ENCODE results near the gene KPTN. TPM values are rescaled to one million over a fixed set of nuclear protein-coding genes. Genes with fewer than 3 reads are reported as not detected.

The KPTN gene
- total RNA-seq, 6 donors from 2014 or later: 3.5 to 15.8 (median 7.4) TPM

DNA sequence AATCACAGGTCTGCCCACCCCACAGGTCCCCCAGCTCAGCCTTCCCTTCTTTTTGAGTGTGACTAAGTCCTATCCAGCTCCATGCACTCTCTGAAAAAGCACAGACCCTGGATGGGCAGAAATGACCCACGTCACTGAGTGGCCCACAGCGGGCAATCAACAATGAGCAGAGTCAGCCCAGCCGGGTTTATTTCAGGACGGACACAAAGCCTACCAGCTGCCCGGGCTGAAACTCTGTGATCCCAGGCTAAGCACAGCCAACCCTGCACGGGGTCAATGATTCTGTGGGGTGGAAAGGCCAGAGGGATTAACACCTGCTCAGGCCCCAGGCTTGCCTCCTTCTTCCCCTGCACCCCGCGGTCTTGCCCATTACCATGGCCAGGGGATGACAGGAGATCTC lies 22.4 kb upstream of the KPTN start:
- WGBS, 2 donors: 83 to 96% methylated on average over 5 to 6 of the region's 8 CpGs
- Histone ChIP-seq H3K4me3 (no peak overlapping the region), H3K27ac (no peak overlapping the region), H3K36me3 (peaks cover 0 to 51% (median 26%) of the 10 kb centered on the region in 4 donors), H3K27me3 (no peaks in the 10 kb centered on the region), H3K4me1 (peaks cover 47 to 54% (median 48%) of the 10 kb centered on the region in 4 donors), H3K9me3 (no peaks in the 10 kb centered on the region)
- ATAC-seq (ENCODE audit: low FRiP score in 2 of 2) (no peak), DNase-seq (no peak)
- TF ChIP-seq POLR2A (IDR thresholded peaks at IDR 0.05) (no peak), POLR2AphosphoS5 (IDR thresholded peaks at IDR 0.05) (no peak), EP300 (IDR thresholded peaks at IDR 0.05) (no peak)
- TF ChIP-seq, protein P1, sequence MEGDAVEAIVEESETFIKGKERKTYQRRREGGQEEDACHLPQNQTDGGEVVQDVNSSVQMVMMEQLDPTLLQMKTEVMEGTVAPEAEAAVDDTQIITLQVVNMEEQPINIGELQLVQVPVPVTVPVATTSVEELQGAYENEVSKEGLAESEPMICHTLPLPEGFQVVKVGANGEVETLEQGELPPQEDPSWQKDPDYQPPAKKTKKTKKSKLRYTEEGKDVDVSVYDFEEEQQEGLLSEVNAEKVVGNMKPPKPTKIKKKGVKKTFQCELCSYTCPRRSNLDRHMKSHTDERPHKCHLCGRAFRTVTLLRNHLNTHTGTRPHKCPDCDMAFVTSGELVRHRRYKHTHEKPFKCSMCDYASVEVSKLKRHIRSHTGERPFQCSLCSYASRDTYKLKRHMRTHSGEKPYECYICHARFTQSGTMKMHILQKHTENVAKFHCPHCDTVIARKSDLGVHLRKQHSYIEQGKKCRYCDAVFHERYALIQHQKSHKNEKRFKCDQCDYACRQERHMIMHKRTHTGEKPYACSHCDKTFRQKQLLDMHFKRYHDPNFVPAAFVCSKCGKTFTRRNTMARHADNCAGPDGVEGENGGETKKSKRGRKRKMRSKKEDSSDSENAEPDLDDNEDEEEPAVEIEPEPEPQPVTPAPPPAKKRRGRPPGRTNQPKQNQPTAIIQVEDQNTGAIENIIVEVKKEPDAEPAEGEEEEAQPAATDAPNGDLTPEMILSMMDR (IDR thresholded peaks at IDR 0.05): no peak

DNA sequence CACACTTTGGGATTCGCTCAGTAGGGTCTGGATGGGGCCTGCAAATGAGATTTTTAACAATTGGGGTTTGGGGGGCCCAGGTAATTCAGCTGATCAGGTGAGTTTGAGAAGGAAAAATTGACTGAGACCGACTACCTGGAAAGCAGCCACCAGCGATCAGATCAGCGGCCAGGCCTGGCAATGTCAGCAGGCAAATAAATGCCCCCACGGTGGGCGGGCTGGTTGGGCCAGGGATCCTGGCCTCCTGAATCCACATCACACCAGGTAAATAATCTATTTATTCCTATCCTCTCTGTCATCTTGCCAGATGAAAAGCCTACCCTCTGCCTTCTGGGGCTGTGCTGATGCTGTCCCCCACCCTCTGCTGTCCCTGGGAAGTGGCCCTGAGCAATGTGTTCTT lies 21.5 kb upstream of the KPTN start:
- 94 to 98% methylated on average over 6 of the region's 6 CpGs for WGBS, 2 donors
- Histone ChIP-seq H3K27ac (no peak overlapping the region), H3K4me3 (no peak overlapping the region), H3K36me3 (peaks cover 0 to 58% (median 35%) of the 10 kb centered on the region in 4 donors), H3K4me1 (peaks cover 37 to 44% (median 38%) of the 10 kb centered on the region in 4 donors), H3K9me3 (no peaks in the 10 kb centered on the region), H3K27me3 (no peaks in the 10 kb centered on the region)
- TF ChIP-seq EP300 (IDR thresholded peaks at IDR 0.05) (no peak), POLR2A (IDR thresholded peaks at IDR 0.05) (no peak), POLR2AphosphoS5 (IDR thresholded peaks at IDR 0.05) (no peak)
- TF ChIP-seq, protein P1 (IDR thresholded peaks at IDR 0.05): no peak
- DNase-seq (no peak), ATAC-seq (ENCODE audit: low FRiP score in 2 of 2) (no peak)

DNA sequence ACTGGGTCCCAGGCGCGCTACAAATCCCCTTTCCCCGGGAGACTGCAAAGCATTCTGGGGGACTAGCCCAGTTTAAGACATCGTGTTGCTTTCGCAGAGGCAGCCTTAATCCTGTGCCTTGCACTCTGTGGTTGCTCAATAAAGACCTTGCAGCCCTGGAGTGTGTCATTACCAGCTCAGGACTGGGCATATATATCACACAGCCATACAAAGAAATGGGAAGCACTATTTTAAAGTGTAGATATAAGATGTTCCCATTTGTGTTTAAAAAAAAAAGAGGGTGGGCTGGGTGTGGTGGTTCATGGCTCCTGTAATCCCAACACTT lies 19.8 kb upstream of the KPTN start:
- H3K9me3 ChIP-seq: no peaks in the 10 kb centered on the region
- TF ChIP-seq POLR2A (IDR thresholded peaks at IDR 0.05) (no peak), EP300 (IDR thresholded peaks at IDR 0.05) (no peak), POLR2AphosphoS5 (IDR thresholded peaks at IDR 0.05) (no peak)
- TF ChIP-seq, protein P1 (IDR thresholded peaks at IDR 0.05): no peak
- WGBS, 2 donors: 75 to 94% methylated on average over 4 to 5 of the region's 5 CpGs
- no peaks in the 10 kb centered on the region for H3K27me3 ChIP-seq
- DNase-seq (no peak), ATAC-seq (ENCODE audit: low FRiP score in 2 of 2) (no peak)
- no peak overlapping the region for H3K27ac ChIP-seq
- no peak overlapping the region for H3K4me3 ChIP-seq
- H3K4me1 ChIP-seq: peaks cover 22 to 28% (median 23%) of the 10 kb centered on the region in 4 donors
- peaks cover 2 to 71% (median 50%) of the 10 kb centered on the region in 4 donors for H3K36me3 ChIP-seq

DNA sequence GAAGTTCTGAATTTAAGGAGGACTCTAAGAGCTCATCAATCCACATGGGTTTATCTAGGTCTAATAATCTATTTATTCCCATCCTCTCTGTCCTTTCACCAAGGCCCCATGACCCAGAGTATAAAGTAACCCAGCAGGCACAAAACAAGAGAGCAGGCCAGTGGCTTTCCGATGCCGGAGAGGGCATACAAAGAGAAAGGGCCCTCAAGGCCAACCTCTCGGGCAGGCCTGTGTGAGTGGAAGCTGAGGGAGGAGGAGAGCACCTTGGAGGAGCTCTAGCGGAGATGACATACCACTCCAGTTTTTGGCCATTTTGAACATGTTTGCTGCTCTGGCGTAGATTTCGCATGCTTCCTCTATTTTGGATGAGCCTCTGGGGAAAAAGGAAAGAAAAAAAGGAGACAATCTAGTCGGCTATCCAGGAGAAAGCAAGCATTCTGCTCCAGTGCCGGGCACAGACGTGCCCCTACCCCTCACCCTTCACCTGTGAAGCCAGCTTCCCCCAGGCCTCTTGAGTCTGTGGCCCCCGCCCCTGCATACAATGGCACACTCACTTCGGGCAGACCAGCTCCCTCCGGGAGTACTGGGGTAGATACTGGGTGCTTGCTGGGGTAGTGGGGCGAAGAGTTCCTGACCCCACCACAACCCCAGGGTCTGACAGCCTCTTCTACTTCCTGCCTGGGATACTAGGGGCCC lies 19.3 kb upstream of the KPTN start:
- H3K9me3 ChIP-seq: no peaks in the 10 kb centered on the region
- H3K36me3 ChIP-seq: peaks cover 2 to 76% (median 55%) of the 10 kb centered on the region in 4 donors
- DNase-seq: no peak
- TF ChIP-seq, protein P1 (IDR thresholded peaks at IDR 0.05): no peak
- no peak for TF ChIP-seq EP300 (IDR thresholded peaks at IDR 0.05)
- no peak for TF ChIP-seq POLR2AphosphoS5 (IDR thresholded peaks at IDR 0.05)
- TF ChIP-seq POLR2A (IDR thresholded peaks at IDR 0.05): no peak
- 96 to 97% methylated on average over 11 to 13 of the region's 13 CpGs for WGBS, 2 donors
- no peak overlapping the region for H3K27ac ChIP-seq
- H3K27me3 ChIP-seq: no peaks in the 10 kb centered on the region
- H3K4me1 ChIP-seq: peaks cover 16 to 23% (median 18%) of the 10 kb centered on the region in 4 donors
- no peak for ATAC-seq (ENCODE audit: low FRiP score in 2 of 2)
- no peak overlapping the region for H3K4me3 ChIP-seq

Measured in upper lobe of left lung (tissue), 6 donors.